Liver (tissue), 3 donors: ENCODE data around the gene ARSB.

Experiments
- TF ChIP-seq, protein P1 (sequence below): fragments of 150-350 bp; IDR thresholded peaks from 2 replicates; pipeline ENCODE4 v1.5.1; 2017; ENCODE audit warnings: improper control_type of control experiment, low read depth, low read length; ENCODE audit not compliant: missing input control
- TF ChIP-seq, protein P2 (sequence below): IDR thresholded peaks from 2 replicates; pipeline ENCODE4 v1.6.1; 2016; ENCODE audit warnings: antibody characterized with exemption
- donor health status: healthy.
- donor health status: healthy.

DNA sequence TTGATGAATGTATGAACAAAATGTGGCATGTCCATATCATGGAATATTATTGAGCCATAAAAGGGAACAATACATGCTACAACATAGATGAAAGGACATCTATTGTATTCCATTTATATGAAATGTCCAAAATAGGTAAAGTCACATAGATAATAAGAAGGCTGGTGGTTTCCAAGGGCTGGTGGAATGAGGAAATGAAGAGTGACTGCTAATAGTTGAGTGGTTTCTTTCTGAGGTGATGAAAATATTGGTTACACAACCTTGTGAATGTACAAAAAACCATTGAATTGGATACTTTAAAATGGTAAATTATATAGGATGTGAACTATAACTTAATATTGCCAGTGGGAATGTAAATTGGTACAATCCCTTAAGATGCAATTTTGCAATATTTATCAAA, 5.2 kb downstream of the ARSB start:
- TF ChIP-seq, protein P1, sequence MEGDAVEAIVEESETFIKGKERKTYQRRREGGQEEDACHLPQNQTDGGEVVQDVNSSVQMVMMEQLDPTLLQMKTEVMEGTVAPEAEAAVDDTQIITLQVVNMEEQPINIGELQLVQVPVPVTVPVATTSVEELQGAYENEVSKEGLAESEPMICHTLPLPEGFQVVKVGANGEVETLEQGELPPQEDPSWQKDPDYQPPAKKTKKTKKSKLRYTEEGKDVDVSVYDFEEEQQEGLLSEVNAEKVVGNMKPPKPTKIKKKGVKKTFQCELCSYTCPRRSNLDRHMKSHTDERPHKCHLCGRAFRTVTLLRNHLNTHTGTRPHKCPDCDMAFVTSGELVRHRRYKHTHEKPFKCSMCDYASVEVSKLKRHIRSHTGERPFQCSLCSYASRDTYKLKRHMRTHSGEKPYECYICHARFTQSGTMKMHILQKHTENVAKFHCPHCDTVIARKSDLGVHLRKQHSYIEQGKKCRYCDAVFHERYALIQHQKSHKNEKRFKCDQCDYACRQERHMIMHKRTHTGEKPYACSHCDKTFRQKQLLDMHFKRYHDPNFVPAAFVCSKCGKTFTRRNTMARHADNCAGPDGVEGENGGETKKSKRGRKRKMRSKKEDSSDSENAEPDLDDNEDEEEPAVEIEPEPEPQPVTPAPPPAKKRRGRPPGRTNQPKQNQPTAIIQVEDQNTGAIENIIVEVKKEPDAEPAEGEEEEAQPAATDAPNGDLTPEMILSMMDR = no peak
- TF ChIP-seq, protein P2, sequence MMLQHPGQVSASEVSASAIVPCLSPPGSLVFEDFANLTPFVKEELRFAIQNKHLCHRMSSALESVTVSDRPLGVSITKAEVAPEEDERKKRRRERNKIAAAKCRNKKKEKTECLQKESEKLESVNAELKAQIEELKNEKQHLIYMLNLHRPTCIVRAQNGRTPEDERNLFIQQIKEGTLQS = no peak
